ENCODE measurements around the gene ZNF618.

The ZNF618 gene

GRCh38 chr9:113958556-113958955 lies 82.4 kb downstream of the ZNF618 start:
- no peak for DNase-seq

DNA sequence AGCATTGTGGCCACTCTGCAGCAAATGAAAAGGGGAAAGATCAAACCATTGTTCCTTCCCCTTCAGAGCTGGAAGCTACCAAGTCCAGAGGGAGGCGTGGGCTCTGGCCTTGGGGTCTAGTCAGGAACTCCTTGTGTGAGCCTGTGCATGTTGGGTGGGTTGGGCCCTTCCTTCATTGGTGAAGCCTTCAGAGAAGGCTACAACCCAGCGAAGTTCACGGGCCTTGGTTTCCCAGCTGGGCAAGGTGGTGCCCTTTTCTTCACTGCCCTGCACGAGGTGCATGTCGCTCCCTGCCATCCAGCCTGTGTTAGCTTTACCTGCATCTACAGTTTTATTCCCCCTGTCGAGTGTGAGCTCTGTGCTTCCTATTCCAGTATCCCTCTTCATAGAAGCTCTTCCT lies 84.7 kb downstream of the ZNF618 start:
- no peak for DNase-seq

- no peak for DNase-seq
Observed at GRCh38 chr9:113962396-113962795, 86.3 kb downstream of the ZNF618 start.

DNA sequence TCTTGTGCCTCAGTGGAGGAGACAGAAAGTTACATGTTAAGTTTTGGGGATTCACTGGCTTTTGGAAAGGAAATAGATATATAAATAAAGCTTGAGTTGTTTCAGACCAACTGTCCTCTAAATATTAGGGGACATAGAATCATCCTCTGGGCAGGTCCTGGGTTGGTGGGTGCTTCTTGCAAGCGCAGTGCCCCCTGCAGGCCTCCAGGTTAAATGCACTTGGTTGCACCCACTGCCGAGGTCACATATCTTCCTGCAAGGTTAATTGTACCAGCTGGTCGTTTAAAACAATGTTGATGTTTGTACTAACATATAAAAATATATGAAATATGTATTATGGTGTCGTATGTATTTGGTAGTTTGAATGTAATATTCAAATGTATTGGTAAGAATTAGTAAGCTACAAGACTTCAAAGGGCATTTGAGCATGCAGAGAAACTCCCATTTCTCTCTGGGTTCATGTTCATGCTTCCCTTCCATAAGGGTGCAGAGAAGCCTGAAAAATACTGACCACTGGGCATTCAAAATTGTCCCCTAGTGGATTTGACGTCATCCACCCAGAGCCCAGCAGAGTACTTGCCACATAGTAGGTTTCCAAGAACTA lies 87.0 kb downstream of the ZNF618 start:
- no peak for DNase-seq

GRCh38 chr9:113963696-113964494 lies 87.8 kb downstream of the ZNF618 start:
- no peak for DNase-seq

DNA sequence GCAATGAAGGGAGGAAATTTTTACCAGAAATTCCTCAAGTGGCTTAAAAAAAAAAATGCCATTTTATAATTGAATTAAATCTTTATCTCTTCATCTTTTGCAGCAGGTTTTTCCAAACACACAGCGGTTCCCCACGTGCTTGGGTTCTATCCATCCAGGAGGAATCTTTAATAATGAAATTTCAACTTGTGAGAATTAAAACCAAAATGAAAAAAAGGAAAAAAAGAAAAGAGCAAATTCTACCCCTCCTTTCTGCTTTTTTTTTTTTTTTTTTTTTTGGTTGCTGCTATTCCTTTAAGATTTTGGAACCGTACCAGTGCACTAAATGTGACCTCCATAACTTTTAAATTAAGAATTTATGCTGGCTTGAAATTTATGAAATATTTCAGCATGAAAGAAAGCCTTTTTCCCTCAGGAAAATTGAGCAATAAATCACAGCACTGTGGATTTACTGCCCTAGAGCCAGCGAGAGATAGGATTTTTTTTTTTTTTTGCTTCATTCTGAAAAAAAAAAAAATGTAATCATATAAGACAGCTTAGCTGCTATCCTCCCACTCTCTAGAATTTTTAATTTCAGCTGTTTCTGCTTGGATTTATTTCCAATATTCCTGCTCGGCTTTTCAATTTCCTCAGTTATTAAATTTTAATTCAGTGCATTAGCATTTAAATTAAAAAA lies 88.5 kb downstream of the ZNF618 start:
- no peak for DNase-seq

DNA sequence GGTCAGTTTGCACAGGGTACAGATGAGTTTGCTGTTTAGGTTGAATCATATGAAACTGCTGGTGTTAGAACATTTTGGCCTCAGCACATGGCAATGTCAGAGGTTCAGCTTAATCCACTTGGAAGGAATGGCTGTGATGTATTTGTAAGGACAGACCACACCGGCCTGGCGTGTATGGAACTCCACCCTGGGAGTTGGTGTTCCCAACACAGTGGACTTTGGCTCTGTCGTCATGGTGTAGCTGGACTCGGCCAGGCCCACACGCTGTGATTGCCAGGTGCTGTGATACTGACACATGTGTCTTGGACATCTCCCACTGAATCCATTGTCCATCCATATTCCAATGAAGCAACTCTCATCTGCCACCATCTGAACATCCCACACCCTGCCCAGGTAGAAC lies 90.3 kb downstream of the ZNF618 start:
- no peak for DNase-seq

GRCh38 chr9:113967380-113967779 lies 91.3 kb downstream of the ZNF618 start:
- no peak for DNase-seq

- DNase-seq: no peak
Observed at GRCh38 chr9:113969343-113969742, 93.2 kb downstream of the ZNF618 start.

- no peak for DNase-seq
Observed at GRCh38 chr9:113973226-113973625, 97.1 kb downstream of the ZNF618 start.

DNA sequence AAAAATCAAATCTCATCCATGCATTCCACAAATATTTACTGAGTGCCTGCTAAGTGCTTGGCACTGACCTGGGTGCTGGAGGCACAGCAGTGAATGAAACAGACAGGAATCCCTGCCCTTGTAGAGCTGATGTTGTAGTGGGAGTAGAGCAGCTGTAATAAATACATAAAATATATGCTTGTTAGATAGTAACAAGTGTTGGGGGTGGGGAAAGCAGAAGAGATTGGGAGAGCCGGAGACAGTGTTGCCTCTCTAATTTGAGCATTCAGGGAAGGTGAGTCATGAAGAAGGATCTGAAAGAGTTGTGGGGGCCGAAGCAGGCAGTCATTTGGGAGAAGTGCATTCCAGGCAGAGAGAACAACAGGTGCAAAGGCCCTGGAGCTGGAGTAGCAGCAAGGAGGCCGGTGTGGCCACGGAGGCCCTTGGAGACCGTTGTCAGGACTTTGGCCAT lies 97.9 kb downstream of the ZNF618 start:
- no peak for DNase-seq

DNA sequence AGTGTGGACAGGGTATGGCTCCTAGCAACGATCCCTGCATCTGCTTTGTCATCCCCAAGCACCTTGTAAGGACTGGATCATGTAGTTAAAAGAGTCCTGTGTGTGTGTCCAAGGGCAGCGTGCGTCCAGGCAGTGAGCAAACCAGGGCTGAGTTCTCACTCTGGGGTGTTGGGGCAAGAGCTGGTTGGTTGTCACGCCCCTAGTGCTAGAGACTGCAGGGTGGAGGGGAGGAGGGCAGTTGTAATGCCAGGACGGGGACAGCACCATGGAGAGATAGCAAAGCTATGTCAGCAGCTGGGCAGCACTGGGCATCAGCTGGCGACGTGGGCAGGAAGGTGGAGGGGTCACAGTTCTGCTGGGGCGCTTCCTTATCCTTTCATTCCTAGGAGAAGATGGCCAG lies 100.8 kb downstream of the ZNF618 start:
- DNase-seq: no peak

- no peak for DNase-seq
Observed at GRCh38 chr9:113978725-113979342, 102.7 kb downstream of the ZNF618 start.

DNA sequence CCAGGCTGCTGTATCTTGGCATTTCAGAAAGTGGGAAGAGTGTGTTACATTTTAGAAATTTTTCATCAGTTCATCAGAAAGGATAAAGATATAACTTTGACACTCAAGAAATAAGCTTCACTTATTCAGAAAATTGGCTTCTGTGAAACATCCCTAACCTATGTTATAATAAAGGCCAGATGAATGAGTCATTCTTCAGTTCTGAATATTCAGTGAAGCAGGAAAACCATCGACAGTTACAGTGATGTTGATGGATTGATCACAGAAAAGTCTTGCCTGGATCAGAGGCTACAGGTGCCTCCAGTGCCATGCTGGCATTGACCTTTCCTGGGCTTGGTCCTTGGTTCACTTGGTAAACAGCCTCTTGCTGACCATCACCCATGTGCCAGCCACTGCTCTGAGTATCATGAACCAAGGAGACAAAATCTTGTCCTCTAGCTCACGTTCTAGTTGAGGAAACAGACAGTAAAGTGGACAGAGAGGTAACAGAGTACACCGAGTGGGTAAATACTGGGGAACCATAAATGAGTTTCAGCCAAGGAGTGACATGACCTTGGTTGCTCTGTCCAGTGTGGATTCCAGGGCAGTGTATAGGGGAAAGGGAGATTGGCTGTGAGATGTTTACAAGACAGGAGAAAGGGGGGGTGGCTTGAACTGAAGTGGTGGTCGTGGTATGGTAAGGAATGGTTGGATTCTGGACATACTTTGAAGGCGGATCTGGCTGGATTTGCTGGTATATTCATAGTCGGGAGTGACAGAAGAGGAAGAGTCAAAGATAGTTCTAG lies 103.4 kb downstream of the ZNF618 start:
- no peak for DNase-seq

- DNase-seq: no peak
Observed at GRCh38 chr9:113984639-113985380, 108.7 kb downstream of the ZNF618 start.

DNA sequence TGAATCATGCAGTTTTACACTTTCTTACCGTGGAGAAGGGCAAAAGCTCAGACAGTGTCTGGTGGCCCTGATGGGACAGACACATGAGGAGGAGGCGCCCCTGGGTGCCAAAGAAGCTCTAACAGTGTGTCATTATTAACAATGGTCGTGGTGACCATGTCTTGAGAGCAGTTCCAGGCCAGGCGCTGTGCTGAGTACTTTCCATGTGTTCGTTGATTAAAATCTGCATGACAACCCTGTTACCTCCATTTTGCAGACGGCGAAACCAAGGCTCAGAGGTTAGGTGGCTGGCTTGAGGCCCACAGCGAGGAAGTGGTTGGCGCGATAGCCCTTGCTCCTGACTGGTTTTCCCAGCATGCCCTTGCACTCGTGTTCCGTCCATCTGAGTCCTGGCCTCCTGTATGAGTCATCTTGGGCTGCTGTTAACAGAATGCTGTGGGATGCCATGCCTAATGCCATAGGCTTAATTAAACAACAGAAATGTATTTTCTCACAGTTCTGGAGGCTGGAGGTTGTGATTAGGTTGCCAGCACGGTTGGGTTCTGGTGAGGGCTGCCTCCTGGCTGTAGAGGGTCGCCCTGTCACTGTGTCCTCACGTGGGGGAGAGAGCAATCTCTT lies 110.0 kb downstream of the ZNF618 start:
- no peak for DNase-seq

- DNase-seq: no peak
Observed at GRCh38 chr9:113986931-113987330, 110.8 kb downstream of the ZNF618 start.

- no peak for DNase-seq
Observed at GRCh38 chr9:113987526-113987925, 111.4 kb downstream of the ZNF618 start.

GRCh38 chr9:113988385-113989016 lies 112.4 kb downstream of the ZNF618 start:
- no peak for DNase-seq

GRCh38 chr9:113989017-113989713 lies 113.1 kb downstream of the ZNF618 start:
- DNase-seq: no peak
